HepG2 (cell line): ENCODE results near the gene DPYD. TPM values are rescaled to one million over a fixed set of nuclear protein-coding genes. Genes with fewer than 3 reads are reported as not detected.

Source experiments
- ATAC-seq: fragments of 200-7000 bp; cut with Tn5 transposase; 3 replicates; pipeline ENCODE4 v1.9.1; 2020; ENCODE audit warnings: mild to moderate bottlenecking, moderate library complexity
- BruUV-seq: library from RNA; stranded (reverse); fragments of 400-500 nt; replicated peaks from 2 replicates; lab custom pipeline; 2021; lab: Mats Ljungman, UMichigan
- CTCF ChIA-PET: fragments of 300-600 bp; formaldehyde crosslinking; extraction: SDS; loops from one replicate; lab custom pipeline; 2021; ENCODE audit warnings: low total read pairs, inconsistent platforms, low intra/inter-chr PET ratio; lab: Yijun Ruan, JAX
- POLR2A ChIA-PET: fragments of 350-600 bp; sonication (Branson Sonifier 250); formaldehyde crosslinking; loops from one replicate; lab custom pipeline; 2020; ENCODE audit warnings: antibody characterized with exemption, inconsistent platforms; lab: Yijun Ruan, JAX
- DNase-seq: peaks from one replicate; pipeline ENCODE4 v3.0.0-alpha.2; 2015; ENCODE audit warnings: low spot score
- FAIRE-seq: peaks from 3 replicates; lab custom pipeline; 2011; peaks lifted over from hg19 to GRCh38; lab: Jason Lieb, UNC
- H2AFZ ChIP-seq: one replicate; pipeline ENCODE4 v1.6.1; 2011; ENCODE audit warnings: low read length, inconsistent platforms
- H3K27ac ChIP-seq: fragments of 300-600 bp; 3 replicates; pipeline ENCODE4 v1.8.0; 2011; ENCODE audit warnings: mixed run types, mild to moderate bottlenecking, mixed read lengths, low read length, inconsistent platforms; ENCODE audit not compliant: insufficient read depth; ENCODE audit errors: extremely low read length
- H3K27me3 ChIP-seq, 2 experiments: fragments of 200-600 bp in 1 of 2; 2 replicates in 1 of 2; 3 replicates in 1 of 2; pipeline versions ENCODE4 v1.6.0 to v1.8.0; 2011; ENCODE audit warnings: low read length in 2 of 2, mild to moderate bottlenecking in 2 of 2, moderate library complexity in 2 of 2, inconsistent platforms in 1 of 2; ENCODE audit not compliant: insufficient read depth in 2 of 2, control insufficient read depth in 1 of 2
- H3K36me3 ChIP-seq, 2 experiments: fragments of 200-600 bp in 1 of 2; replicated peaks in 1 of 2; 2 replicates in 1 of 2; 3 replicates in 1 of 2; pipeline versions ENCODE4 v1.5.1 to v1.8.0; 2011; ENCODE audit warnings: low read length in 2 of 2, inconsistent platforms in 1 of 2; ENCODE audit not compliant: insufficient read depth in 2 of 2, control insufficient read depth in 1 of 2
- H3K4me1 ChIP-seq: 2 replicates; pipeline ENCODE4 v1.5.1; 2012; ENCODE audit warnings: low read length, inconsistent platforms; ENCODE audit not compliant: insufficient read depth
- H3K4me2 ChIP-seq: 2 replicates; pipeline ENCODE4 v1.6.0; 2011; ENCODE audit warnings: low read depth, low read length, inconsistent platforms
- H3K4me3 ChIP-seq, 3 experiments: fragments of 200-600 bp in 1 of 3; sonication (generic), shearing (Covaris generic) in 1 of 3; replicated peaks in 1 of 3; 2 replicates each; pipeline ENCODE4 v1.5.1; 2011 to 2016; ENCODE audit warnings: low read length in 3 of 3, inconsistent platforms in 2 of 3, low read depth in 2 of 3, mild to moderate bottlenecking in 2 of 3, control low read depth in 1 of 3, mixed read lengths in 1 of 3; ENCODE audit not compliant: insufficient read depth in 1 of 3
- H3K79me2 ChIP-seq: one replicate; pipeline ENCODE4 v1.6.1; 2011; ENCODE audit warnings: low read length, inconsistent platforms; ENCODE audit not compliant: insufficient read depth
- H3K9ac ChIP-seq: 2 replicates; pipeline ENCODE4 v1.6.0; 2011; ENCODE audit warnings: mild to moderate bottlenecking, low read depth, low read length, inconsistent platforms; ENCODE audit not compliant: insufficient read depth
- H3K9me3 ChIP-seq: 2 replicates; pipeline ENCODE4 v1.5.1; 2012; ENCODE audit warnings: mild to moderate bottlenecking, low read length
- H4K20me1 ChIP-seq: 2 replicates; pipeline ENCODE4 v1.6.0; 2011; ENCODE audit warnings: inconsistent platforms, mild to moderate bottlenecking, low read length, moderate library complexity; ENCODE audit not compliant: insufficient read depth
- CREM ChIP-seq, 2 experiments: sonication (generic) in 1 of 2; formaldehyde crosslinking in 1 of 2; IDR thresholded peaks; 2 replicates each; pipeline versions ENCODE4 v1.4.0 to v1.6.1; 2016 to 2020; ENCODE audit warnings: antibody characterized with exemption in 1 of 2, mild to moderate bottlenecking in 1 of 2, missing genetic modification reagents in 1 of 2
- GATA4 ChIP-seq: sonication (generic); IDR thresholded peaks from 2 replicates; pipeline ENCODE4 v1.6.1; 2016; ENCODE audit warnings: antibody characterized with exemption, low read depth, borderline replicate concordance
- GATAD1 ChIP-seq: IDR thresholded peaks from 2 replicates; pipeline ENCODE4 v1.6.1; 2016; ENCODE audit warnings: missing genetic modification reagents, missing compliant biosample characterization
- HNRNPH1 ChIP-seq: fragments of 200-400 bp; formaldehyde crosslinking; optimal IDR thresholded peaks from 2 replicates; pipeline ENCODE3; 2017; ENCODE audit warnings: mild to moderate bottlenecking, low read depth, low read length
- MAX ChIP-seq: IDR thresholded peaks from 2 replicates; pipeline ENCODE4 v1.6.1; 2012; ENCODE audit warnings: inconsistent platforms
- NCOA2 ChIP-seq: sonication (generic); formaldehyde crosslinking; IDR thresholded peaks from 2 replicates; pipeline ENCODE4 v1.8.0; 2022; ENCODE audit warnings: inconsistent platforms
- NFIC ChIP-seq: IDR thresholded peaks from 2 replicates; pipeline ENCODE4 v1.6.1; 2012; ENCODE audit warnings: mild to moderate bottlenecking, low read length, inconsistent platforms
- NFYC ChIP-seq: IDR thresholded peaks from 2 replicates; pipeline ENCODE4 v1.6.1; 2016; ENCODE audit warnings: missing genetic modification reagents, missing compliant biosample characterization
- NKX3-1 ChIP-seq: sonication (generic); formaldehyde crosslinking; IDR thresholded peaks from 2 replicates; pipeline ENCODE4 v1.5.0; 2020; ENCODE audit warnings: missing genetic modification reagents
- TOE1 ChIP-seq: sonication (generic); formaldehyde crosslinking; IDR thresholded peaks from 2 replicates; pipeline ENCODE4 v1.4.0; 2020; ENCODE audit warnings: mild to moderate bottlenecking, missing genetic modification reagents
- ZC3H13 ChIP-seq: sonication (generic); formaldehyde crosslinking; IDR thresholded peaks from 2 replicates; pipeline ENCODE4 v1.8.1; 2023; ENCODE audit warnings: mild to moderate bottlenecking, missing genetic modification reagents, moderate library complexity
- ZNF143 ChIP-seq: sonication (generic); formaldehyde crosslinking; IDR thresholded peaks from 2 replicates; pipeline ENCODE4 v1.4.0; 2020; ENCODE audit warnings: missing genetic modification reagents
- ZNF180 ChIP-seq: sonication (generic); formaldehyde crosslinking; IDR thresholded peaks from 2 replicates; pipeline ENCODE4 v1.4.0; 2020; ENCODE audit warnings: low read depth, missing genetic modification reagents, borderline replicate concordance
- ZNF326 ChIP-seq: sonication (generic); formaldehyde crosslinking; IDR thresholded peaks from 2 replicates; pipeline ENCODE4 v1.4.0; 2020; ENCODE audit warnings: missing genetic modification reagents, borderline replicate concordance
- ZNF670 ChIP-seq: sonication (generic); formaldehyde crosslinking; IDR thresholded peaks from 2 replicates; pipeline ENCODE4 v1.8.0; 2022; ENCODE audit warnings: mild to moderate bottlenecking, missing genetic modification reagents, borderline replicate concordance
- ZNF710 ChIP-seq: sonication (generic); formaldehyde crosslinking; IDR thresholded peaks from 2 replicates; pipeline ENCODE4 v1.5.0; 2020; ENCODE audit warnings: mild to moderate bottlenecking, missing genetic modification reagents, borderline replicate concordance
- ZNF724P ChIP-seq: sonication (generic); formaldehyde crosslinking; IDR thresholded peaks from 2 replicates; pipeline ENCODE4 v1.8.0; 2022; ENCODE audit warnings: missing genetic modification reagents, borderline replicate concordance
- ZZZ3 ChIP-seq: sonication (generic); formaldehyde crosslinking; IDR thresholded peaks from 2 replicates; pipeline ENCODE4 v1.4.0; 2020; ENCODE audit warnings: missing genetic modification reagents, mild to moderate bottlenecking, borderline replicate concordance
- WGBS: methylation state at CpG from one replicate; pipeline ENCODE4 v1.1.6; 2017; ENCODE audit warnings: low lambda C conversion rate; 5-methylcytosine and 5-hydroxymethylcytosine counted together
- in situ Hi-C: cut with HindIII; loops from 2 replicates; pipeline ENCODE4 v1.10.0; 2017; ENCODE audit warnings: low pct_unique_long_range_greater_than_20kb; ENCODE audit not compliant: extremely low pct_ligation_motif_present
- intact Hi-C: fragments of 100-400 bp; cut with micrococcal nuclease; formaldehyde crosslinking; loops from one replicate; pipeline ENCODE4 v1.10.0; 2022; ENCODE audit not compliant: unreplicated experiment
- polyA plus RNA-seq, 8 experiments: library from polyadenylated mRNA; depleted of rRNA in 3 of 8; stranded (reverse) in 7 of 8; unstranded in 1 of 8; fragments of >200 nt; fragmentation: Illumina TruSeq in 4 of 8; extraction: Trizol in 4 of 8; gene quantifications; 2 replicates each; pipeline versions ENCODE4 v1.2.1 to v1.2.3, GENCODE V29; 2011 to 2016; ENCODE audit warnings: low read depth in 4 of 8, missing spikeins in 1 of 8, mixed read lengths in 1 of 8; ENCODE audit not compliant: insufficient read depth in 1 of 8
- total RNA-seq, 5 experiments: library from RNA; depleted of rRNA; stranded (reverse); fragments of >200 nt; fragmentation: Illumina TruSeq; extraction: Trizol; gene quantifications; 2 replicates each; pipeline ENCODE4 v1.2.3, GENCODE V29; 2016; ENCODE audit warnings: low read depth in 1 of 5
- TF ChIP-seq, protein P1 (sequence below): sonication (generic); formaldehyde crosslinking; IDR thresholded peaks from 2 replicates; pipeline ENCODE4 v1.5.1; 2020; ENCODE audit warnings: mild to moderate bottlenecking, missing genetic modification reagents, moderate library complexity
- TF ChIP-seq, protein P2 (sequence below): sonication (generic); formaldehyde crosslinking; IDR thresholded peaks from 2 replicates; pipeline ENCODE4 v1.8.0; 2022; ENCODE audit warnings: mild to moderate bottlenecking, missing genetic modification reagents, borderline replicate concordance

The DPYD gene
- total and polyA plus RNA-seq, 2 of the 13 experiments (the other 11 are each of a cell fraction or from before 2014, with no cell fraction given) = 1.3 to 3.4 TPM

DNA sequence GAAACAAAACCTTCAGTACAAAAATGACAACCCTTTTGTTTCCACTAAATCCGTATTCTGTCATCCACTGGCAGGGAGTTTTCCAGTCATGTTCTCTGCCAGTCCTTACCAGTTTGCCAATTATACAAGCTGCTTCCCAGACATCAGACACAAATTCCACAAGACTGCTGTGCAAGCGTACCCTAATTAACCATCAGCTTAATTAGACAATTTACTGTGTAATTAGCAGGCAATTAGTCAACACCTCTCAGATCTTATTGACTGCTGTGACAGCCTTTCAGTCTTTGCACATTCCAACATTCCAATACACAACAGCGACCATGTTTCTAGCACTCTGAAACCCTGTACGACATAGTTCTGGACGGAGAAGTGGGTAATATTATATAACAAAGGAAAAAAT, 420.1 kb downstream of the DPYD start:
- Histone ChIP-seq H3K4me2 (no peak overlapping the region), H3K9ac (no peak overlapping the region), H2AFZ (no peak overlapping the region), H4K20me1 (no peaks in the 10 kb centered on the region), H3K4me1 (peaks cover 5% of the 10 kb centered on the region; the same call in 1 of the 2 replicates), H3K9me3 (0 out of 2 replicates have a peak, but pooled peaks cover 4% of the 10 kb centered on the region), H3K36me3 (no peaks in the 10 kb centered on the region), H3K4me3 (no peak overlapping the region), H3K79me2 (no peaks in the 10 kb centered on the region), H3K27ac (no peak overlapping the region), H3K27me3 (no peaks in the 10 kb centered on the region)
- in situ Hi-C loops = no loop called here
- TF ChIP-seq GATAD1 (no peak), ZNF710 (CRISPR knock-in tag) (no peak), ZNF670 (CRISPR knock-in tag) (no peak), ZNF143 (CRISPR knock-in tag) (no peak), MAX (no peak), CREM (IDR thresholded peaks at IDR 0.05) (no peak), CREM (CRISPR knock-in tag; IDR thresholded peaks at IDR 0.05) (no peak), ZNF180 (no peak), TOE1 (CRISPR knock-in tag) (no peak), NFYC (CRISPR knock-in tag) (no peak), ZNF724P (CRISPR knock-in tag) (no peak), NCOA2 (CRISPR knock-in tag) (no peak), GATA4 (no peak), NFIC (no peak), ZC3H13 (CRISPR knock-in tag) (no peak), NKX3-1 (CRISPR knock-in tag) (no peak), HNRNPH1 (no peak), ZZZ3 (CRISPR knock-in tag) (no peak), ZNF326 (CRISPR knock-in tag) (no peak)
- TF ChIP-seq, protein P1, sequence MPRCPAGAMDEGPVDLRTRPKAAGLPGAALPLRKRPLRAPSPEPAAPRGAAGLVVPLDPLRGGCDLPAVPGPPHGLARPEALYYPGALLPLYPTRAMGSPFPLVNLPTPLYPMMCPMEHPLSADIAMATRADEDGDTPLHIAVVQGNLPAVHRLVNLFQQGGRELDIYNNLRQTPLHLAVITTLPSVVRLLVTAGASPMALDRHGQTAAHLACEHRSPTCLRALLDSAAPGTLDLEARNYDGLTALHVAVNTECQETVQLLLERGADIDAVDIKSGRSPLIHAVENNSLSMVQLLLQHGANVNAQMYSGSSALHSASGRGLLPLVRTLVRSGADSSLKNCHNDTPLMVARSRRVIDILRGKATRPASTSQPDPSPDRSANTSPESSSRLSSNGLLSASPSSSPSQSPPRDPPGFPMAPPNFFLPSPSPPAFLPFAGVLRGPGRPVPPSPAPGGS (CRISPR knock-in tag) = no peak
- TF ChIP-seq, protein P2, sequence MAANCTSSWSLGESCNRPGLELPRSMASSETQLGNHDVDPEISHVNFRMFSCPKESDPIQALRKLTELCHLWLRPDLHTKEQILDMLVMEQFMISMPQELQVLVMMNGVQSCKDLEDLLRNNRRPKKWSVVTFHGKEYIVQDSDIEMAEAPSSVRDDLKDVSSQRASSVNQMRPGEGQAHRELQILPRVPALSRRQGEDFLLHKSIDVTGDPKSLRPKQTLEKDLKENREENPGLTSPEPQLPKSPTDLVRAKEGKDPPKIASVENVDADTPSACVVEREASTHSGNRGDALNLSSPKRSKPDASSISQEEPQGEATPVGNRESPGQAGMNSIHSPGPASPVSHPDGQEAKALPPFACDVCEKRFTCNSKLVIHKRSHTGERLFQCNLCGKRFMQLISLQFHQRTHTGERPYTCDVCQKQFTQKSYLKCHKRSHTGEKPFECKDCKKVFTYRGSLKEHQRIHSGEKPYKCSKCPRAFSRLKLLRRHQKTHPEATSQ = no peak
- ATAC-seq = no peak
- WGBS = 78% methylated on average over 5 of the region's 5 CpGs
- POLR2A ChIA-PET = no interaction called here
- FAIRE-seq = no peak
- no peak for DNase-seq
- CTCF ChIA-PET = no interaction called here
- BruUV-seq = no TSS peak
- intact Hi-C loops = no loop called here
